HT1080 (cell line): ENCODE results near the gene AK2. TPM values are rescaled to one million over a fixed set of nuclear protein-coding genes. Genes with fewer than 3 reads are reported as not detected.
A peak's percentile ranks its signal among the peaks of the same experiment; 100 is the strongest.
"Not testable (repeated sequence)": the region's sequence is repeated elsewhere in the genome, so short reads cannot be mapped to it uniquely, and the experiment has no call there.

Experiments
- DNase-seq: peaks from one replicate; pipeline ENCODE4 v3.0.0-alpha.2; 2015; ENCODE audit warnings: low read depth
- polyA plus RNA-seq, 2 experiments: library from polyadenylated mRNA; depleted of rRNA; stranded (reverse); fragments of >200 nt; gene quantifications; 2 replicates each; pipeline ENCODE4 v1.2.3, GENCODE V29; 2015
- total RNA-seq: library from RNA; depleted of rRNA; stranded (reverse); fragments of >200 nt; shearing (Covaris generic); gene quantifications from 2 replicates; pipeline ENCODE4 v1.2.3, GENCODE V29; 2014; rRNA removed

The AK2 gene
- 168 and 183 TPM in 2 replicates for total RNA-seq
- 177 and 187 TPM in 2 replicates for polyA plus RNA-seq (2015; cell fraction: cytosol; rRNA removed)
- polyA plus RNA-seq (2015; cell fraction: nucleus; rRNA removed): 168 and 191 TPM in 2 replicates

GRCh38 chr1:33036526-33037503, at the start of gene AK2:
Gene AK2, minus strand, starts transcription at chr1:33036883. Its CDS starts 55 bp downstream, at chr1:33036828.
- DNase-seq: peak; percentile 99

- DNase-seq: peak; percentile 64
Measured at GRCh38 chr1:33086384-33086850, 49.7 kb upstream of the AK2 start.

GRCh38 chr1:33085332-33085731, 48.6 kb upstream of the AK2 start:
- DNase-seq: no peak

GRCh38 chr1:33082575-33083108, 46.0 kb upstream of the AK2 start:
- no peak for DNase-seq

GRCh38 chr1:33081554-33082305, 45.0 kb upstream of the AK2 start:
- no peak for DNase-seq

GRCh38 chr1:33080885-33081553, 44.3 kb upstream of the AK2 start, which contains the start of gene AZIN2:
Gene AZIN2, plus strand, starts transcription at chr1:33081153. Its CDS starts 1,097 bp downstream, at chr1:33082250.
- DNase-seq: peak; percentile 91

GRCh38 chr1:33080373-33080772, 43.7 kb upstream of the AK2 start:
- no peak for DNase-seq

GRCh38 chr1:33078030-33078591, 41.4 kb upstream of the AK2 start:
- no peak for DNase-seq

GRCh38 chr1:33074193-33074945, 37.7 kb upstream of the AK2 start:
- DNase-seq: no peak

- peak; percentile 71 for DNase-seq
Measured at GRCh38 chr1:33072707-33073106, 36.0 kb upstream of the AK2 start.

GRCh38 chr1:33070628-33071027, 33.9 kb upstream of the AK2 start:
- no peak for DNase-seq

GRCh38 chr1:33068108-33068507, 31.4 kb upstream of the AK2 start:
- DNase-seq: not testable (repeated sequence)

GRCh38 chr1:33066477-33066876, 29.8 kb upstream of the AK2 start:
- DNase-seq: not testable (repeated sequence)

- no peak for DNase-seq
Measured at GRCh38 chr1:33065301-33065700, 28.6 kb upstream of the AK2 start.

GRCh38 chr1:33064284-33064683, 27.6 kb upstream of the AK2 start:
- DNase-seq: not testable (repeated sequence)

- DNase-seq: no peak
Measured at GRCh38 chr1:33061834-33062233, 25.2 kb upstream of the AK2 start.

GRCh38 chr1:33060579-33061083, 23.9 kb upstream of the AK2 start:
- DNase-seq: peak; percentile 90

GRCh38 chr1:33057095-33057494, 20.4 kb upstream of the AK2 start:
- DNase-seq: no peak

- DNase-seq: no peak
Measured at GRCh38 chr1:33056426-33056825, 19.7 kb upstream of the AK2 start.
